HG02981 (cell line): ENCODE results near the gene SEPTIN12.

ENCODE experiments used
- ATAC-seq: cut with Tn5 transposase; IDR thresholded peaks from one replicate; pipeline ENCODE4 v1.9.1; 2021; ENCODE audit warnings: mild to moderate bottlenecking, moderate library complexity; ENCODE audit not compliant: unreplicated experiment

SEPTIN12 gene

GRCh38 chr16:4787627-4788482, at the start of gene SEPTIN12:
SEPTIN12 (minus strand) TSS chr16:4788345; CDS start chr16:4787645, 700 bp downstream.
- ATAC-seq = no peak

- no peak for ATAC-seq
Measured at GRCh38 chr16:4836727-4837126, 48.6 kb upstream of the SEPTIN12 start.

- no peak for ATAC-seq
Measured at GRCh38 chr16:4833584-4833983, 45.4 kb upstream of the SEPTIN12 start.

DNA sequence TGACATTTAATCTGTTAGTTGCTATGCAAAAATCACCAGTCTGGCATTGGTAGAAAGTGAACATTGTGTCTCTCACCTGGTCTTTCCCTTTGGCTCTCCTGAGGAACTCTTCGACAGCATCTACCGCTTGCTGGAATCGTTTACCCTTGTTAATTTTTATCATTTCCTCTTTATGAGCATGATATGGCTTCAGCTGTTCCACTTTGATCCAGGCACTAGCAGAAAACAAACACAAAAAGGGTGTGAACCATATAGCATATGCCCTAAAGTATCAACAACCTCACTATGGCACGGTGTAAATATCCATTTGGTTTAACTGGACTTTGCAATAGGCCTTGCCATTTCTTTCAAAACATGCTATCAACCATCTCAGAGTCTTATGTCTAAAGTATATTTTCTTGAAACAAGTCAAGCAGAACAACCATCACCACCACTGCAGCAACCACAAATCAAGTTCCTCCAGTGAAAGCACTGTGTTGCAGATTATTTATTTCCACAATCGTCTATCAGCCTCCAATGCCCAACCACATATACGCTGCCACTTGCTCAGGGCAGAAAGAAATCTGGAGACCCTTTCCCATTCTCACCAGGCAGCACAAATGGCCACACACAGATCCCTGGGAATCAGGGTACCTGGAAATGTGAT, 44.7 kb upstream of the SEPTIN12 start:
- no peak for ATAC-seq

- no peak for ATAC-seq
Measured at GRCh38 chr16:4831616-4832015, 43.5 kb upstream of the SEPTIN12 start.

- no peak for ATAC-seq
Measured at GRCh38 chr16:4830408-4830807, 42.3 kb upstream of the SEPTIN12 start.

DNA sequence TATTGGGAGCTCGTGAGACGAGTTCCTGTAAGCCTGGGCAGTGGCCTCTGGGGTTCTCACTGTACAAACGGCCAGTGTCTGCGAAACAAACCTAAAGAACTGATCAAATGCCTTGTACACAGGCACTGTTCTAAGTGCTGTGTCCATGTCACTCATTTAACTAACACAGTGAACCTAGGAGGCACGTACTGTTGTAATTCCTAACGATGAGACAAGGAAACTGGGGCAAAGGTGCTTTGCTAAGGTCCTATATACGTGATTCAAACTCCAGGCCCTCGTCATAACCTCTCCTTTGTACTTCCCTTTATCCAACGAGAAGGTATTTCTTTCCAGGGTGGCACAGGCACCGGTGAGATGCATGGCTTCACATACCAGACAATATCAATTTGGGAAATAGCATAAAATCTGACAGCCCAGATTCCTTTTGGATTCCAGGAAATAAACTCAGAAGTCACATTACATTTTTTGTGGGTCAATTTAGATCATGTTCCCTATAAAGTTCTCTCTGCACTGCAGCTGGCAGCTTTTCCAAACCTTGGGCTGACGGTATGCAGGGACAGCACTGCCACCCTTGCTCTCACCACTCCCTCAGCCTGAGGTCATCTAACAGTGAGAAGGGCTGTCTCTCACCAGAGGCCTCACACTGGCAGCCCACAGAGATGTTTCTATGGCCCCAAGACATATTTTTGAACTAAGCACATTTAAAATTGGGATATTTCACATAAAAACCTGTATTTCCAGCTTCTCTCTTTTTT, 40.6 kb upstream of the SEPTIN12 start:
- ATAC-seq = no peak

- no peak for ATAC-seq
Measured at GRCh38 chr16:4826980-4827379, 38.8 kb upstream of the SEPTIN12 start.

GRCh38 chr16:4826526-4826925, 38.4 kb upstream of the SEPTIN12 start:
- ATAC-seq = no peak

DNA sequence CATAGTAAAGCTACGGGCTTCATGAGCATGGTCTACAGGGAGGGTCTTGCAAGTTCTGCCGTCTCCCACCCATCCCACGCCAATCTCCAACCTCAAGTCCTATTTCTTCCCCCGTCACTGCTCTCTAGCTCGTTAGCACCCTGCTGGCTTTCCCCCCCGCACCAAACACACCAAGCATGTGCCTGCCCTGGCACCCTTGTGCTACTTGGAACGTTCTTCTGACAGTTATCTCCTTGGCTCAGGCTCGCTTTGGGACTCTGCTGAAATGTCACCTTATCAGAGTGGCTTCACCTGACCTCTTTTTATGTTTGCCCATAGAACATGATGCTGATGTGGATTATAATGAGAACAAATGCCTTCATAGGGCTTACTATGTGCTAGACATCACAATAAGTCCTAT, 37.1 kb upstream of the SEPTIN12 start:
- no peak for ATAC-seq

GRCh38 chr16:4820652-4821051, 32.5 kb upstream of the SEPTIN12 start:
- no peak for ATAC-seq

GRCh38 chr16:4814542-4815173, 26.5 kb upstream of the SEPTIN12 start:
- ATAC-seq = no peak

DNA sequence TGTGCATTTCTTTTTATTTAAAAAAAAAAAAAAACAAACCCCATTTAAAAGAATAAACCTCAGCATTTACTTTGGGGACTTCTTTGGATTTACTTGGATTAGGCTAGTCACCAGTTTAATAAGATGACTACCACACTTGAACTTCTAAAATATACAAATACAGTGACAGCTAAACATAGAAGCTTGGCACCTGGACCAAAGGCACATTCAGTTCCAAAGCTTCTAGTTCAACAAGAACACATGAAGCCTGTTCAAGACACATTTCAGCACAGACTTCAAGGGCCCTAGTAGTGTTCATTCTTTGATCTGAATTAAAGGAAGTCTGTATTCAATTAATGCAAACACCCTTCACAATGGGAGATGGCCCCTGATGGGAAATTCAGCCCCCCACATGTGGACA, 25.9 kb upstream of the SEPTIN12 start:
- no peak for ATAC-seq

GRCh38 chr16:4813251-4814003, 25.3 kb upstream of the SEPTIN12 start:
- no peak for ATAC-seq

GRCh38 chr16:4811773-4812172, 23.6 kb upstream of the SEPTIN12 start:
- ATAC-seq = no peak

GRCh38 chr16:4811242-4811641, 23.1 kb upstream of the SEPTIN12 start:
- no peak for ATAC-seq

GRCh38 chr16:4806280-4806679, 18.1 kb upstream of the SEPTIN12 start:
- no peak for ATAC-seq

GRCh38 chr16:4805231-4805630, 17.1 kb upstream of the SEPTIN12 start:
- ATAC-seq = no peak

DNA sequence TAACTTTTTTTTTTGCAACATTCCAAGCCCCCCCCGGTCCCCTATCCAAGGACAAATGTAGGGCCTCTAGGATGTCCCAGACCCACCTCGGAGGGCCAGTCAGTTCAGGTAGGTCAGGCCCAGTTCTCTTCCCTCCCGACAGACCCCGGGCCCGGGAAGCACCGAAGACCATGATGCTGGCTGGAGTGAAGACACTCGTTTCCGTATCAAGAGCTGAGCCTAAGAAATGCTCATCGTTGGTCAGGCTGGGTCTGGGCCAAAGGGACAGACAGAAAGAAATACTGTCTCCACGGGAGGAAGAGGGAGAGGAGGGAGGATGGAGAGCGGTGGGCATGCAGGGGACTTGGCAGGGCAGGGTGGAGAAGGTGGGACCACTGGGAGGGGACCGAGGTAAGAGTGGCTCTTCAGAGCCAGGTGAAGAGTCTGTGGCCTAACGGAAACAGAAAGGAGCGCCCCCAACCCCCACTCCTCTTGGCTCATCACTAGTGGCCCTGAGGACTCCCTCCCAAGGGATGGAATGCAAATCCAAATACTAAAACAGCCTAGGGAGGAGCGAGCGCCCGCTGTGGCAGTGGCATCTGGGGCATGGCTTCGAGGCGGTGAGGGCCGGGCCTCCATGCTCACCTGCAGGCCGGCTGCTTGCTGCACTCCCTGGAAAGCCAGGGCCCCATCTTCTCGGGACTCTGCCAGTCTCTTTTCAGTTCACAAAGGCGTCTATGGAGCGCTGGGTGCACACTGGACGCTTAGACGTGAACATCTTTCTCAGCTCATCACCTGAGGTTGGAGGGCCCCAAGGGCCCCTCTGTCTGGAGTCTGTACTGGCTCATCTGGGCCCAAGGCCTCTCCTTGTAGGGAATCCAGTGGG, 16.0 kb upstream of the SEPTIN12 start:
- no peak for ATAC-seq
